GM19455 (cell line): ENCODE data around the gene IKZF3.
"Not testable (repeated sequence)": the region's sequence is repeated elsewhere in the genome, so short reads cannot be mapped to it uniquely, and the experiment has no call there.

Experiments
- ATAC-seq: cut with Tn5 transposase; IDR thresholded peaks from one replicate; pipeline ENCODE4 v1.9.1; 2021; ENCODE audit not compliant: unreplicated experiment

Gene IKZF3

GRCh38 chr17:39782481-39782880 is 81.6 kb downstream of the IKZF3 start:
- no peak for ATAC-seq

- no peak for ATAC-seq
Observed at GRCh38 chr17:39781861-39782213, 82.3 kb downstream of the IKZF3 start.

- ATAC-seq: no peak
Observed at GRCh38 chr17:39781031-39781860, 82.9 kb downstream of the IKZF3 start.

GRCh38 chr17:39777534-39778365 is 86.4 kb downstream of the IKZF3 start:
- peak; percentile 75 for ATAC-seq

GRCh38 chr17:39776252-39776651 is 87.9 kb downstream of the IKZF3 start:
- ATAC-seq: no peak

- ATAC-seq: no peak
Observed at GRCh38 chr17:39775031-39775430, 89.1 kb downstream of the IKZF3 start.

GRCh38 chr17:39774047-39774446 is 90.1 kb downstream of the IKZF3 start:
- no peak for ATAC-seq

GRCh38 chr17:39772987-39773934 is 90.9 kb downstream of the IKZF3 start:
- no peak for ATAC-seq

GRCh38 chr17:39772415-39772814 is 91.7 kb downstream of the IKZF3 start:
- ATAC-seq: no peak

GRCh38 chr17:39769974-39770587 is 94.0 kb downstream of the IKZF3 start:
- peak; percentile 45 for ATAC-seq

- no peak for ATAC-seq
Observed at GRCh38 chr17:39767147-39767546, 97.0 kb downstream of the IKZF3 start.

GRCh38 chr17:39765766-39766165 is 98.3 kb downstream of the IKZF3 start:
- no peak for ATAC-seq

GRCh38 chr17:39765175-39765574 is 98.9 kb downstream of the IKZF3 start:
- no peak for ATAC-seq

GRCh38 chr17:39764171-39764570 is 99.9 kb downstream of the IKZF3 start:
- not testable (repeated sequence) for ATAC-seq

- ATAC-seq: no peak
Observed at GRCh38 chr17:39763051-39763820, 100.9 kb downstream of the IKZF3 start.

GRCh38 chr17:39761861-39762496 is 102.1 kb downstream of the IKZF3 start:
- no peak for ATAC-seq

- ATAC-seq: no peak
Observed at GRCh38 chr17:39759204-39759603, 104.9 kb downstream of the IKZF3 start.

GRCh38 chr17:39757931-39758873 is 105.9 kb downstream of the IKZF3 start:
- ATAC-seq: no peak
